H1 (cell line): ENCODE results near the gene ASTL. TPM values are rescaled to one million over a fixed set of nuclear protein-coding genes. Genes with fewer than 3 reads are reported as not detected.

Experiments used
- CTCF ChIA-PET: fragments of 300-600 bp; sonication (Branson Sonifier 250); formaldehyde crosslinking; loops from one replicate; lab custom pipeline; 2021; ENCODE audit not compliant: partially characterized antibody; lab: Charles Lee
- POLR2A ChIA-PET: fragments of 300-600 bp; sonication (Branson Sonifier 250); formaldehyde crosslinking; loops from one replicate; lab custom pipeline; 2021; ENCODE audit warnings: inconsistent platforms; ENCODE audit not compliant: partially characterized antibody; lab: Charles Lee
- DNase-seq, 2 experiments: peaks; one replicate each; pipeline versions ENCODE4 v3.0.0 to v3.0.0-alpha.2; 2010 to 2022; ENCODE audit warnings: low spot score in 2 of 2, low read depth in 1 of 2, mixed read lengths in 1 of 2
- FAIRE-seq: peaks from 2 replicates; lab custom pipeline; 2011; peaks lifted over from hg19 to GRCh38; lab: Jason Lieb, UNC
- H2AFZ ChIP-seq: 2 replicates; pipeline ENCODE4 v1.8.1; 2012; ENCODE audit warnings: low read length, inconsistent platforms
- H2AK5ac ChIP-seq: 2 replicates; pipeline ENCODE4 v1.6.1; 2013; ENCODE audit warnings: low read depth, low read length
- H2BK120ac ChIP-seq: replicated peaks from 2 replicates; pipeline ENCODE3; 2013; ENCODE audit warnings: low read depth, low read length, inconsistent platforms
- H2BK12ac ChIP-seq: 2 replicates; pipeline ENCODE4 v1.6.1; 2013; ENCODE audit warnings: low read depth, low read length
- H2BK15ac ChIP-seq: 2 replicates; pipeline ENCODE4 v1.6.1; 2013; ENCODE audit warnings: low read length
- H2BK20ac ChIP-seq: 2 replicates; pipeline ENCODE4 v1.6.1; 2013; ENCODE audit warnings: low read length
- H2BK5ac ChIP-seq: 2 replicates; pipeline ENCODE4 v1.6.1; 2013; ENCODE audit warnings: low read depth, low read length
- H3K14ac ChIP-seq: 2 replicates; pipeline ENCODE4 v1.6.1; 2013; ENCODE audit warnings: inconsistent platforms; ENCODE audit not compliant: insufficient read length
- H3K18ac ChIP-seq: 2 replicates; pipeline ENCODE4 v1.6.1; 2013; ENCODE audit warnings: low read length; ENCODE audit errors: extremely low read depth
- H3K23ac ChIP-seq: 2 replicates; pipeline ENCODE4 v1.6.1; 2013; ENCODE audit warnings: inconsistent platforms; ENCODE audit not compliant: insufficient read length
- H3K23me2 ChIP-seq: 2 replicates; pipeline ENCODE4 v1.6.1; 2013; ENCODE audit warnings: low read depth, low read length
- H3K27ac ChIP-seq: 2 replicates; pipeline ENCODE4 v1.6.1; 2011; ENCODE audit warnings: low read depth, low read length, inconsistent platforms
- H3K27me3 ChIP-seq, 4 experiments: replicated peaks in 1 of 4; 1 replicate in 1 of 4; 2 replicates in 3 of 4; pipeline versions ENCODE4 v1.6.1 to v1.8.1; 2011 to 2013; ENCODE audit warnings: low read length in 3 of 4, mild to moderate bottlenecking in 3 of 4, inconsistent platforms in 2 of 4, mixed read lengths in 2 of 4, moderate library complexity in 1 of 4; ENCODE audit not compliant: control insufficient read depth in 3 of 4, insufficient read depth in 3 of 4; ENCODE audit errors: extremely low read depth in 1 of 4
- H3K36me3 ChIP-seq, 4 experiments: 2 replicates each; pipeline versions ENCODE4 v1.6.1 to v1.8.1; 2011 to 2013; ENCODE audit warnings: mild to moderate bottlenecking in 4 of 4, low read length in 3 of 4, moderate library complexity in 2 of 4, control low read depth in 1 of 4, inconsistent platforms in 1 of 4; ENCODE audit not compliant: insufficient read depth in 4 of 4, control insufficient read depth in 2 of 4
- H3K4ac ChIP-seq: replicated peaks from 2 replicates; pipeline ENCODE3; 2013; ENCODE audit warnings: low read length, low read depth, mixed read lengths, inconsistent platforms; ENCODE audit not compliant: insufficient read length
- H3K4me1 ChIP-seq, 4 experiments: replicated peaks in 1 of 4; 1 replicate in 1 of 4; 2 replicates in 3 of 4; pipeline versions ENCODE4 v1.6.1 to v1.8.1; 2011 to 2013; ENCODE audit warnings: low read length in 3 of 4, inconsistent platforms in 2 of 4, mixed read lengths in 1 of 4; ENCODE audit not compliant: insufficient read depth in 4 of 4, control insufficient read depth in 3 of 4
- H3K4me2 ChIP-seq, 2 experiments: 2 replicates each; pipeline versions ENCODE4 v1.6.1 to v1.8.1; 2011 to 2013; ENCODE audit warnings: low read depth in 2 of 2, low read length in 2 of 2, control low read depth in 1 of 2, inconsistent platforms in 1 of 2, mild to moderate bottlenecking in 1 of 2; ENCODE audit not compliant: insufficient read depth in 1 of 2
- H3K4me3 ChIP-seq, 4 experiments: fragments of 200-600, 300-600 bp in 1 of 4; sonication (generic), shearing (Covaris generic), sonication (Bioruptor Twin) in 1 of 4; 2 replicates each; pipeline versions ENCODE4 v1.5.1 to v1.8.1; 2011 to 2016; ENCODE audit warnings: low read length in 4 of 4, low read depth in 3 of 4, control low read depth in 2 of 4, inconsistent platforms in 2 of 4, mild to moderate bottlenecking in 2 of 4, mixed read lengths in 1 of 4, moderate library complexity in 1 of 4; ENCODE audit not compliant: insufficient read depth in 2 of 4; ENCODE audit errors: extremely low read depth in 1 of 4
- H3K56ac ChIP-seq: replicated peaks from 2 replicates; pipeline ENCODE3; 2013; ENCODE audit warnings: low read depth, mild to moderate bottlenecking, mixed read lengths, low read length, inconsistent platforms; ENCODE audit not compliant: insufficient read length
- H3K79me1 ChIP-seq: 2 replicates; pipeline ENCODE4 v1.6.1; 2013; ENCODE audit warnings: low read depth, low read length, control low read depth
- H3K79me2 ChIP-seq, 2 experiments: 2 replicates each; pipeline versions ENCODE4 v1.6.1 to v1.8.1; 2012 to 2013; ENCODE audit warnings: low read length in 2 of 2, mild to moderate bottlenecking in 2 of 2, inconsistent platforms in 1 of 2; ENCODE audit not compliant: insufficient read depth in 2 of 2, control insufficient read depth in 1 of 2
- H3K9ac ChIP-seq, 4 experiments: replicated peaks in 1 of 4; 1 replicate in 1 of 4; 2 replicates in 3 of 4; pipeline versions ENCODE4 v1.6.1 to v1.8.1; 2011 to 2013; ENCODE audit warnings: low read depth in 3 of 4, low read length in 3 of 4, control low read depth in 2 of 4, mild to moderate bottlenecking in 2 of 4, moderate library complexity in 2 of 4, inconsistent platforms in 1 of 4; ENCODE audit errors: extremely low read depth in 1 of 4
- H3K9me3 ChIP-seq, 2 experiments: 2 replicates each; pipeline versions ENCODE4 v1.6.1 to v1.8.1; 2012 to 2013; ENCODE audit warnings: mild to moderate bottlenecking in 2 of 2, moderate library complexity in 2 of 2, control low read depth in 1 of 2, inconsistent platforms in 1 of 2, low read depth in 1 of 2, low read length in 1 of 2, mixed read lengths in 1 of 2; ENCODE audit not compliant: insufficient read depth in 2 of 2
- H4K20me1 ChIP-seq, 2 experiments: replicated peaks in 1 of 2; 2 replicates each; pipeline versions ENCODE3 to v1.8.1; 2011 to 2013; ENCODE audit warnings: inconsistent platforms in 2 of 2, low read length in 2 of 2, mild to moderate bottlenecking in 1 of 2; ENCODE audit not compliant: insufficient read depth in 2 of 2, control insufficient read depth in 1 of 2
- H4K5ac ChIP-seq: 2 replicates; pipeline ENCODE4 v1.6.1; 2013; ENCODE audit warnings: low read length, low read depth, mixed read lengths, inconsistent platforms; ENCODE audit not compliant: insufficient read length
- H4K8ac ChIP-seq: 2 replicates; pipeline ENCODE4 v1.8.0; 2013; ENCODE audit warnings: mild to moderate bottlenecking, moderate library complexity, low read length, inconsistent platforms; ENCODE audit not compliant: insufficient read depth; ENCODE audit errors: extremely low read depth
- H4K91ac ChIP-seq: replicated peaks from 2 replicates; pipeline ENCODE3; 2013; ENCODE audit warnings: low read length, mixed read lengths, inconsistent platforms; ENCODE audit not compliant: insufficient read length
- BCL11A ChIP-seq, 2 experiments: IDR thresholded peaks; one replicate each; pipeline ENCODE4 v1.6.1; 2011; ENCODE audit warnings: low read depth in 2 of 2, low read length in 2 of 2, mild to moderate bottlenecking in 2 of 2
- GTF2F1 ChIP-seq: IDR thresholded peaks from 2 replicates; pipeline ENCODE4 v1.6.1; 2012; ENCODE audit warnings: low read depth, low read length, improper control_type of control experiment, borderline replicate concordance
- HDAC6 ChIP-seq: IDR thresholded peaks from one replicate; pipeline ENCODE4 v1.7.1; 2012; ENCODE audit warnings: low read depth, mild to moderate bottlenecking, inconsistent platforms, low read length, moderate library complexity
- POLR2AphosphoS5 ChIP-seq: IDR thresholded peaks from 2 replicates; pipeline ENCODE4 v1.6.1; 2011; ENCODE audit warnings: low read depth, low read length
- RAD21 ChIP-seq, 2 experiments: IDR thresholded peaks in 1 of 2; conservative IDR thresholded peaks in 1 of 2; 2 replicates each; pipeline ENCODE4 v1.6.1; 2011; ENCODE audit warnings: low read depth in 2 of 2, low read length in 2 of 2, improper control_type of control experiment in 1 of 2, inconsistent platforms in 1 of 2, mild to moderate bottlenecking in 1 of 2, moderate library complexity in 1 of 2
- SIN3A ChIP-seq, 2 experiments: IDR thresholded peaks in 1 of 2; conservative IDR thresholded peaks in 1 of 2; 2 replicates each; pipeline ENCODE4 v1.6.1; 2011 to 2012; ENCODE audit warnings: low read length in 2 of 2, improper control_type of control experiment in 1 of 2, low read depth in 1 of 2, mild to moderate bottlenecking in 1 of 2
- SP2 ChIP-seq: IDR thresholded peaks from 2 replicates; pipeline ENCODE4 v1.6.1; 2012; ENCODE audit warnings: mild to moderate bottlenecking, low read length, inconsistent platforms
- SRF ChIP-seq: IDR thresholded peaks from 2 replicates; pipeline ENCODE4 v1.6.1; 2011; ENCODE audit warnings: mild to moderate bottlenecking, low read depth, low read length, moderate library complexity
- SUZ12 ChIP-seq: fragments of 200-600 bp; sonication (generic); IDR thresholded peaks from 2 replicates; pipeline ENCODE4 v1.6.1; 2012; ENCODE audit warnings: mild to moderate bottlenecking, inconsistent platforms, low read length, moderate library complexity, mixed read lengths
- TAF1 ChIP-seq: IDR thresholded peaks from 2 replicates; pipeline ENCODE4 v1.6.1; 2011; ENCODE audit warnings: mild to moderate bottlenecking, low read depth, low read length
- ZNF274 ChIP-seq: IDR thresholded peaks from 2 replicates; pipeline ENCODE4 v1.7.0; 2012; ENCODE audit warnings: low read length, borderline replicate concordance; ENCODE audit errors: extremely low read depth
- WGBS, 2 experiments: shearing (Covaris generic) in 1 of 2; methylation state at CpG; one replicate each; pipeline versions ENCODE4 v1.1.6 to v1.1.7; 2013 to 2015; ENCODE audit warnings: low lambda C conversion rate in 2 of 2, mixed read lengths in 2 of 2, inconsistent platforms in 1 of 2, low coverage in 1 of 2, missing lambda C conversion rate in 1 of 2; ENCODE audit not compliant: insufficient replicate concordance in 2 of 2, insufficient coverage in 1 of 2, insufficient read length in 1 of 2; ENCODE audit errors: extremely low coverage in 1 of 2, missing lambda C conversion rate in 1 of 2; 5-methylcytosine and 5-hydroxymethylcytosine counted together
- polyA plus RNA-seq, 7 experiments: library from polyadenylated mRNA; depleted of rRNA in 3 of 7; stranded (reverse) in 5 of 7; unstranded in 2 of 7; fragments of >200 nt in 5 of 7; fragments of 200-250 nt in 2 of 7; gene quantifications; 1 replicate in 5 of 7; 2 replicates in 1 of 7; 4 replicates in 1 of 7; pipeline versions ENCODE4 v1.2.1 to v1.2.3, GENCODE V29; 2011 to 2013; ENCODE audit warnings: missing spikeins in 2 of 7, mixed read lengths in 2 of 7
- total RNA-seq: library from RNA; stranded (reverse); fragmentation: NEBNext Ultra II Directional; extraction: Animal tissue kit (Norgen Biotek cat#: 25700); gene quantifications from 2 replicates; pipeline ENCODE4 v1.2.1, GENCODE V29; 2021

ASTL gene
- total and polyA plus RNA-seq, 2 of the 8 experiments (the other 6 are each of a cell fraction or from before 2014, with no cell fraction given): 0.60 to 1.4 TPM

DNA sequence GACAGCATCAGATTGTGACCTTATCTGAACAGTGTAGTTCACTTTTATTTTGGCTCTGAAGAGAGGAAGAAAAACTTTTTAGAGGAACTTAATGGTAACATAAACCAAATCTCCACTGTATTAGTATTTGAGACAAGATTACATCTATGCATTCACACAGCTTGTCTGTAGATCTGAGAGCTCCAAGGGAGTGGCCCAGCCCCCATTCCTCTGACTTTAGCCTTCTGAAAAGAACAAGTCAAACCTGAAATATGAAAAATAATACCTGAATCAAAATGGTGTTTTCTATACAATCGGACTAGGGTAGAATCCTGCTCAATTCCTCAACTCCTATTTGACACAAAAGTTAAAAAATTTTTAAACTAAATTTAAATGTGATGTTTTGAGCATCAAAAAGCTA lies 47.2 kb upstream of the ASTL start:
- Histone ChIP-seq H3K9ac (no peak overlapping the region), H3K27ac (no peak overlapping the region), H2AK5ac (no peak overlapping the region), H3K4me1 (no peaks in the 10 kb centered on the region), H3K23me2 (no peaks in the 10 kb centered on the region), H3K27me3 (no peaks in the 10 kb centered on the region), H3K4me3 (no peak overlapping the region), H3K79me1 (no peaks in the 10 kb centered on the region), H3K23ac (no peak overlapping the region), H3K9me3 (no peaks in the 10 kb centered on the region), H3K14ac (no peak overlapping the region), H2BK120ac (no peak overlapping the region), H3K18ac (no peak overlapping the region), H3K4me2 (no peak overlapping the region), H3K4ac (no peak overlapping the region), H2BK12ac (no peak overlapping the region), H4K20me1 (peaks cover 2 to 9% of the 10 kb centered on the region in 2 experiments), H2BK20ac (no peak overlapping the region), H2BK5ac (no peak overlapping the region), H3K79me2 (no peaks in the 10 kb centered on the region), H4K8ac (no peak overlapping the region), H3K56ac (no peak overlapping the region), H3K36me3 (peaks cover 12 to 51% (median 36%) of the 10 kb centered on the region in 4 experiments; a peak in 7 of 8 replicates), H2AFZ (no peak overlapping the region), H2BK15ac (no peak overlapping the region), H4K5ac (no peak overlapping the region), H4K91ac (no peak overlapping the region)
- ChIA-PET CTCF (interaction anchor here (0.7 to 2.2 kb wide), 4 partner anchors 11 to 193 kb away, joined by 3 to 11 read pairs (median 4); no protein-coding TSS in a partner anchor), POLR2A (no interaction called here)
- 93% methylated on average over 1 of the region's 1 CpG; no CpG with 5 or more reads in 1 of the 2 experiments for WGBS, 2 experiments
- no peak for DNase-seq
- FAIRE-seq: no peak
- TF ChIP-seq SUZ12: no peak
- TF ChIP-seq SP2: no peak
- no peak for TF ChIP-seq ZNF274
- no peak for TF ChIP-seq HDAC6
- no peak for TF ChIP-seq SRF
- TF ChIP-seq SIN3A (conservative IDR thresholded peaks at IDR 0.05 in 1 of 2, IDR thresholded peaks at IDR 0.05 in 1 of 2; ENCODE audit: low read depth in 1 of 2, low read length in 2 of 2): no peak
- no peak for TF ChIP-seq RAD21 (IDR thresholded peaks at IDR 0.05 in 1 of 2, conservative IDR thresholded peaks at IDR 0.05 in 1 of 2; ENCODE audit: low read depth in 2 of 2, low read length in 2 of 2)
- TF ChIP-seq GTF2F1: no peak
- no peak for TF ChIP-seq BCL11A (IDR thresholded peaks at IDR 0.05; ENCODE audit: low read depth in 2 of 2, low read length in 2 of 2)
- no peak for TF ChIP-seq TAF1
- no peak for TF ChIP-seq POLR2AphosphoS5
